Measurements from ENCODE around the gene CTDSP1.

DNA sequence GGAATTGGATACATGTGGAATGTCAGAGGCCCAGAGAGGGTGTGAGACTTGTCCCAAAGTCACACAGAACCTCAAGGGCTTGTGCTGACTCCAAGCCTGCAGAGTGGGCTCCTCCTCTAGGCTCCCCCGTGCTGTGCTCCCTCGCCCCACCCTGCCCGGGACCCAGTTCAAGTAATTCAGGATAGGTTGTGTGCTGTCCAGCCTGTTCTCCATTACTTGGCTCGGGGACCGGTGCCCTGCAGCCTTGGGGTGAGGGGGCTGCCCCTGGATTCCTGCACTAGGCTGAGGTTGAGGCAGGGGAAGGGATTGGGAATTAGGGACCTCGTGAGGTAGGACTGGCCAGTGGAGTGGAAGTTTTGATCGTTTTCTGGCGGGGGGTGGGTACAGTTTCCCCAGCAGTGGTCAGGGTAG, 2.8 kb downstream of the CTDSP1 start:
- TF ChIP-seq, protein P1, sequence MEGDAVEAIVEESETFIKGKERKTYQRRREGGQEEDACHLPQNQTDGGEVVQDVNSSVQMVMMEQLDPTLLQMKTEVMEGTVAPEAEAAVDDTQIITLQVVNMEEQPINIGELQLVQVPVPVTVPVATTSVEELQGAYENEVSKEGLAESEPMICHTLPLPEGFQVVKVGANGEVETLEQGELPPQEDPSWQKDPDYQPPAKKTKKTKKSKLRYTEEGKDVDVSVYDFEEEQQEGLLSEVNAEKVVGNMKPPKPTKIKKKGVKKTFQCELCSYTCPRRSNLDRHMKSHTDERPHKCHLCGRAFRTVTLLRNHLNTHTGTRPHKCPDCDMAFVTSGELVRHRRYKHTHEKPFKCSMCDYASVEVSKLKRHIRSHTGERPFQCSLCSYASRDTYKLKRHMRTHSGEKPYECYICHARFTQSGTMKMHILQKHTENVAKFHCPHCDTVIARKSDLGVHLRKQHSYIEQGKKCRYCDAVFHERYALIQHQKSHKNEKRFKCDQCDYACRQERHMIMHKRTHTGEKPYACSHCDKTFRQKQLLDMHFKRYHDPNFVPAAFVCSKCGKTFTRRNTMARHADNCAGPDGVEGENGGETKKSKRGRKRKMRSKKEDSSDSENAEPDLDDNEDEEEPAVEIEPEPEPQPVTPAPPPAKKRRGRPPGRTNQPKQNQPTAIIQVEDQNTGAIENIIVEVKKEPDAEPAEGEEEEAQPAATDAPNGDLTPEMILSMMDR (IDR thresholded peaks at IDR 0.05), result no peak
- TF ChIP-seq ZFX (IDR thresholded peaks at IDR 0.05; ENCODE audit: borderline replicate concordance), result no peak

Measured in 22Rv1 (cell line).